ENCODE measurements around the gene SELENOO.

DNA sequence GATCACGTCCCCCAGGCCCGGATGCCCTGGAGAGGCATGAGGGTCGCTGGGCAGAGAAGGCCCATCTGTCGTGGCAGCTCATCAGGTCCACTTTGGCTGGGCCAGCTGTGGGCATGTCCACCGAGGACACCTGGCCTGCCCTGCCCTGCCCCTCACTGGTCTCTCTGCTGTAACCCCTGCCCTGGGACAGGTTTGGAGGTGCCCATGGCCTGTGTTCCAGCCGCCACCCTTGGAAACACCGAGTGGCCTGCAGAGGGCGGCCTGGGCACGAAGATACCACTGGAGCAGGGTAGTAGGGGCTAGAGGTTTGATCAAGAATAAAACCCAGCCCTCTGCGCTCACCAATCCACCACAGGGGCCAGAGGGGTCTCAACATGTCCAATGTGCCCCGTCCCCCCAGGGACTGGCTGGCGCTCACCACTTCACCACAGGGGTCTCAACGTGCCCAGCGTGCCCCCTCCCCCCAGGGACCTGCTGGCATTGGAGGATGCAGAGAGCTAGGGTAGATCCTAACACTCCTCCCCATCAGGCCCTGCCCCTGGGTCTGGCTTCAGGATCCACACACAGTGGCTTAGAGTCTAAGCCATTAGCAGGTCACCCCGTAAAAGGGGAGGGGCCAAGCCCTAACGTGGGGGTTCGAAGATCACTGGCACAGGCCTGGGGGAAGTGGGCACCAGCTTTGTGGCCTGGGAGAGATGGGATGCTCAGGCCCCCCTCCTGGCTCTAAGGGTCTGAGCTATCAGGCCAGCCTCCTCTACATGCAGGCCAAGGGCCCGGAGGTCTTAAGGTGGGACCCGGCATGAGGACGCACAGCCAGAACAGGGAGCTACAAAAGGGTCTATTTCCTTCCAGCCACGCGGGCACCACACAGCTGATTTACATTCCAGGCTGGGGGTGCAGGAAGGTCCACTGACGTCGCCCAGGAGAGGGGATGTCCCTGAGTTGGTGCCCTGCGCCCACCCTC is 51.6 kb downstream of the SELENOO start:
- TF ChIP-seq, protein P1, sequence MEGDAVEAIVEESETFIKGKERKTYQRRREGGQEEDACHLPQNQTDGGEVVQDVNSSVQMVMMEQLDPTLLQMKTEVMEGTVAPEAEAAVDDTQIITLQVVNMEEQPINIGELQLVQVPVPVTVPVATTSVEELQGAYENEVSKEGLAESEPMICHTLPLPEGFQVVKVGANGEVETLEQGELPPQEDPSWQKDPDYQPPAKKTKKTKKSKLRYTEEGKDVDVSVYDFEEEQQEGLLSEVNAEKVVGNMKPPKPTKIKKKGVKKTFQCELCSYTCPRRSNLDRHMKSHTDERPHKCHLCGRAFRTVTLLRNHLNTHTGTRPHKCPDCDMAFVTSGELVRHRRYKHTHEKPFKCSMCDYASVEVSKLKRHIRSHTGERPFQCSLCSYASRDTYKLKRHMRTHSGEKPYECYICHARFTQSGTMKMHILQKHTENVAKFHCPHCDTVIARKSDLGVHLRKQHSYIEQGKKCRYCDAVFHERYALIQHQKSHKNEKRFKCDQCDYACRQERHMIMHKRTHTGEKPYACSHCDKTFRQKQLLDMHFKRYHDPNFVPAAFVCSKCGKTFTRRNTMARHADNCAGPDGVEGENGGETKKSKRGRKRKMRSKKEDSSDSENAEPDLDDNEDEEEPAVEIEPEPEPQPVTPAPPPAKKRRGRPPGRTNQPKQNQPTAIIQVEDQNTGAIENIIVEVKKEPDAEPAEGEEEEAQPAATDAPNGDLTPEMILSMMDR (IDR thresholded peaks at IDR 0.05), result peak; percentile 10 to 75 (median 66)
- no peak for TF ChIP-seq POLR2AphosphoS5 (IDR thresholded peaks at IDR 0.05)
- TF ChIP-seq POLR2A (IDR thresholded peaks at IDR 0.05), result no peak

All from breast epithelium (tissue), 3 donors.